Hematopoietic multipotent progenitor cell treated with erythropoietin and hydrocortisone succinate and interleukin-3 and kit ligand, for 6 days (in vitro differentiated cells): ENCODE results near the gene CTCF.

Experiments used
- DNase-seq: peaks from one replicate; pipeline ENCODE4 v3.0.0-alpha.2; 2015

Gene CTCF

GRCh38 chr16:67549936-67550335 is 12.4 kb upstream of the CTCF start:
- no peak for DNase-seq

- DNase-seq: no peak
These were observed 11.2 kb upstream of the CTCF start for GRCh38 chr16:67551091-67551490.

- no peak for DNase-seq
These were observed 10.4 kb upstream of the CTCF start for GRCh38 chr16:67551972-67552371.

- DNase-seq: no peak
These were observed 9.8 kb upstream of the CTCF start for GRCh38 chr16:67552476-67552875.

- DNase-seq: no peak
These were observed 6.5 kb upstream of the CTCF start for GRCh38 chr16:67555795-67556212.

- no peak for DNase-seq
These were observed 3.5 kb upstream of the CTCF start for GRCh38 chr16:67558859-67559258.

- DNase-seq: no peak
These were observed 1.4 kb upstream of the CTCF start for GRCh38 chr16:67560827-67561342.

GRCh38 chr16:67561501-67561823 is 864 bp upstream of the CTCF start:
- no peak for DNase-seq

GRCh38 chr16:67561824-67562525 is 351 bp upstream of the CTCF start:
- DNase-seq: peak; percentile 98

GRCh38 chr16:67562918-67563707 is 787 bp downstream of the CTCF start:
- DNase-seq: peak; percentile 69

GRCh38 chr16:67563708-67564468 is 1.6 kb downstream of the CTCF start:
- DNase-seq: peak; percentile 74

GRCh38 chr16:67565470-67566100 is 3.3 kb downstream of the CTCF start:
- no peak for DNase-seq

- DNase-seq: no peak
These were observed 9.1 kb downstream of the CTCF start for GRCh38 chr16:67571464-67571863.

GRCh38 chr16:67571981-67572431 is 9.7 kb downstream of the CTCF start:
- DNase-seq: no peak

GRCh38 chr16:67579686-67580085 is 17.4 kb downstream of the CTCF start:
- DNase-seq: peak; percentile 20

- DNase-seq: no peak
These were observed 17.9 kb downstream of the CTCF start for GRCh38 chr16:67580202-67580601.

GRCh38 chr16:67593288-67593687 is 31.0 kb downstream of the CTCF start:
- no peak for DNase-seq

- DNase-seq: no peak
These were observed 31.4 kb downstream of the CTCF start for GRCh38 chr16:67593701-67594100.

- no peak for DNase-seq
These were observed 32.1 kb downstream of the CTCF start for GRCh38 chr16:67594256-67594915.

- no peak for DNase-seq
These were observed 32.6 kb downstream of the CTCF start for GRCh38 chr16:67594956-67595355.

- DNase-seq: no peak
These were observed 36.2 kb downstream of the CTCF start for GRCh38 chr16:67598527-67598926.

GRCh38 chr16:67605641-67606040 is 43.3 kb downstream of the CTCF start:
- no peak for DNase-seq
